Renal pelvis (tissue), 4 donors: ENCODE measurements around the gene L3MBTL1. TPM values are rescaled to one million over a fixed set of nuclear protein-coding genes. Genes with fewer than 3 reads are reported as not detected.

Experiments used
- DNase-seq: peaks from one replicate; pipeline ENCODE4 v3.0.0-alpha.2; 2013
- polyA plus RNA-seq, 3 donors: library from polyadenylated mRNA; unstranded; fragments of 120-200 nt; gene quantifications; one replicate each; pipeline ENCODE4 v1.2.1, GENCODE V29; 2013; ENCODE audit not compliant: insufficient read length in 3 of 3

L3MBTL1 gene
- polyA plus RNA-seq, 3 donors, result 12.3 to 27.8 (median 25.8) TPM

DNA sequence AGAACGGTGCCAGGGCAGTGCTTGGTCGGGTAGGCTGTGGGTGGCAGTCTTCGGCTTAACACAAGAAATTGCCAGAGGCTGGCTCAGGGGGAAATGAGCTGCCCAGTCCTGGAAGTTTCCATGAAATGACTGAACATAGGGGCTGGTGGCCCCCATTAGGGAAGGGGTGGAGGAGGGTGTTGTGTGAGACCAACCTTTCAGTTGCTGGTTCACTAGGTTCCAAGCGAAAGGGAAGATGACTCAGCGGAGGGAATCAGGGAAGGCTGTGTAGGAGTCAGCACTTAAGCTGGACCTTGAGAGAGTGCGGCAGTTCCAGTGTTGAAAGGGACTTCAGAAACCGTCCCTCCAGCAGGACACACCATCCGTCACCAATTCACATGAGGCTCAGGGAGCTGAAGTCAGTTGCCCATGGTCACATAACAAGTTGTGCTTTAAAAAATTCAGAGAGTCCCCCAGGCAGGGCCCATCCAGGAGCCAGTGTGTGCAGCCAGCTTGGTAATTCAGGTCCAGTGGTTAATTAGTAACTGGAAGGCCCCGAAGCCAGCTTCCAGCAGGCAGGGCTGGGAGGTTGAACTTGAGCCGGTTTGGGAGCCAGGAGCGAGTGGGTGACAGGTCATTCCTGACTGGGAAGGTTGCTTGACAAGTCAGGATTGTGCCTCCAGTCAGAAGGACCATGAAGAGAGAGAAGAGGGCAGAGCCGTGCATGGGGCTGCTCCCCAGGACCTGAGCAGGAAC lies 51.1 kb downstream of the L3MBTL1 start, which contains the start of gene SGK2:
SGK2 (plus strand) TSS at position 616 of the 735 bp plus-strand sequence. CDS start 7,469 bp downstream, outside the sequence.
- DNase-seq, result peak; percentile 83

DNA sequence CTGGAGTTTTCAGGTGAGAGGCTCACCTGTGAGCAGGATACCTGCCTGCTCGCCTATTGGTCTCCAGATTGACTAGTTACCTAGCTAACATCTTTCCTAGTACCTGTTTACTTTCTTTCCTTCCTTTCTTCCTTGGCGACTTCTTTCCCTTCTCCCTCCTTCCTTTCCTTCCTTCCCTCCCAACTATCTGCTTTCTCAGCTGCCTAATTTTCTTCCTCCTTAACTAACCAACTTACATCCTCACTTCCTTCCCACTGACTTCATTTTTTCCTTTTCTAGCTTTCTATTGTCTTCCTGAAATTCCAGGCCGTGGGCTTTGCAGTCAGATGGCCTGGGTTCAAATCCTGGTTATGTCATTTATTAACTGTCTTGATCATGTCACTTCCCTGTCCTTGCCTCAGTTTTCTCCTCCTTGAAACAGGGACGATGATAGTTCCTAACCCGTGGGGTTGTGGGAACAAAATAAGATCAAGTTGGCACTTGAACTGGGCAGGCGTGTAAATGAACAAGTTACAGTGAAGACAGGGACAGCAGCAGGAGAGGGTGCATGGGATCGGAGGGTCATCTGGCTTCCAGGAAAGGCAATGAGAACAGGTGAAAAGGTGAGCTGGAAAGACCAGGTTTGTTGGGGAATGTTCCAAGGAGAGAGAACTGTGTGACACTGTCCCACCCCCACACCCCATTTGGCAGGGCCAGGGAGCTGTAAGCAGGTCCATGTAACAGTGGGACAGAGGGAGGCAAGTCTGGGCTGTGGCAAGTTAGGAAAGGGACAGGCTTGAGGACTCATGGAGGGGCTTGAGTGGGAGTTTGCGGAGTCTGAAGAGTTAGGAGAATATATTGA lies 51.9 kb downstream of the L3MBTL1 start:
- DNase-seq, result no peak

GRCh38 chr20:43560974-43561373 lies 53.5 kb downstream of the L3MBTL1 start:
- DNase-seq, result no peak

DNA sequence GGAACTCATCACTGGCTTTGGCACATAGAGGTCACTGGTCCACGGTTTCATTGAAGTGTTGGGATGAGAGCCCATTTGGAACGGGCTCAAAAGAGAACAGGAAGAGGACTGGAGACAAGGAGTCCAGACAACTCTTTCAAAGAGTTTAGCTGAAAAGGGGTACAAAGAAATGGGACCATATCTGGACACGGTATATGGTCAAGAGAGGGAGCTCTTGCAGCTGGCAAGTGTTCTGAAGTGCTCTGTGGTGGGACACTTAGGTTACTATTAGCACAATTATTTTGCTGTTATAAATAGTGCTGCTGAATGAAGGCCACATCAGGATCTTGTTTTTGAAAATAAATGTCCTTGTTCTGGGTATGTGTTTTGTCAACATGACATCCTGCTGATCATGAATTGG lies 55.9 kb downstream of the L3MBTL1 start:
- no peak for DNase-seq

DNA sequence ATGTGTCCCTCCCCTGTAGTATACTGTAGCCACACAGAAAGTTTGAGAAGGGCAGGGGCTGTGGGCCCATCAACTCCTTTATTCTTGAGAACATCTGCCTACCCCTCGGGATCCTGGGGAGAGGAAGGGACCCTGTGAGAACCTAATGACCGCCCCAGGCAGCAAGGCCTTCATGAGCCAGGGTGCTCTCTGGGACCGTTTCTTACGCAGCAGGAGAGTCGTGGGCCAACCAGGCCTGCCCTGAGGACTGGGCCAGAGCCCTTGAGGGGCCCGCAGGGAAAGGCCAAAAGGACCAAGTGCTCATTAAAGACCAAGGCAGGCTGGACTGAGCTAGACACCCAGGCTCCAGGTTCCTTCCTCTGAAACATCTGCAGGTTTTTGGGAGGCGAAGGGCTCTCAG lies 56.5 kb downstream of the L3MBTL1 start:
- DNase-seq, result no peak

GRCh38 chr20:43564455-43564854 lies 57.0 kb downstream of the L3MBTL1 start:
- DNase-seq, result no peak

DNA sequence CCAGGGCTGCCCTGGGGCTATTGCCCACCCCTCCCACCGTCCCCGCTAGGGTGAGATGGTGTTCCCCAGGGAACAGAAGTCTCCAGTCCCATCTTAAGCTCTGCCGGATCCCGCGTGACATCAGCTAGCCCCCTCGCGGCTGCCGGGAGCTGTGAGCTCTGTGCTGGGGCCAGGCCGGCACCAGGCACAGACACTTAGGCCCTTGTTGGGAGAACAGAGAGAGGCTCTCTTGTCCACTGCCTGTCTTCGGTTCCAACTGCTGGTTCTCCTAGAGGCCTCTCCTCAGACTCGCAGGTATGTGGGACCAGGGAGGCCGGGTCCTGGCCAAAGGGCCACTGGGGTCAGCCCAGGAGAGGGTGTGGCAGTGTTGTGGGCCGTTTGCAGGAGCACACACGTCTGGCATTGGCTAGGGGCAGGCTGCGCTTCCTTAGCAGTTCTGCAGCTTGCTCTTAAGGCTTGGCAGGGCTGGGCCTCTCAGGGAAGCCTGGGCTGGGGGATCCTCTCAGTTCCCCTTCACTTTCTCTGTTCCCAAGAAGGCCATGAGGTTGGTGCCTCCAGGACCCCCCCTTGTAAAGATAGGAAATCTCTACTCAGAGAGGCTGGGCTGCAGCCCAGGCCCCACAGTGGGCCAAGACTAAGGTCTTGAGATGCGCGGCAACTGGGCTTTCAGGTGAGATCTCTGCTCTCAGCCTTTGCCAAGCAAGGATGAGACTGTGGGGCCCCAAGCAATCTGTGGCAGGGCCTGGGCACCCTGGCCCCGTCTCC lies 57.7 kb downstream of the L3MBTL1 start:
- no peak for DNase-seq

DNA sequence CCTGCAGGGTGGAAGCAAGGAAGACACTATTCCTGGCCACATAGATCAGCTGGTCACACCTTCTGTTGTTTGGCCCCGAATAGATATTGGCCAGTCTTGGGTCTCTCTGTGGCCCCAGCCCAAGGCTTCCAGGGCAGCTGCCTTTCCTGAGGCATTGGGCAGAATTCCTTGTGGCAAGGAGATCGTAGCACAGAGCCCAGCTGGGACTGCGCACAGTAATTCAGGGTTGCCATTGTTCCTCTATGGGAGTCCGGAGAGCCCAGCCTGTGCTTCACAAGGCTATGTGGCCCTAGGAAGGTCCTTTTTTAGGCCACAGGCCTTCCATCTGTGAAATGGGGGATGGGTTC lies 58.2 kb downstream of the L3MBTL1 start:
- DNase-seq, result no peak

GRCh38 chr20:43567477-43567876 lies 60.0 kb downstream of the L3MBTL1 start:
- no peak for DNase-seq

DNA sequence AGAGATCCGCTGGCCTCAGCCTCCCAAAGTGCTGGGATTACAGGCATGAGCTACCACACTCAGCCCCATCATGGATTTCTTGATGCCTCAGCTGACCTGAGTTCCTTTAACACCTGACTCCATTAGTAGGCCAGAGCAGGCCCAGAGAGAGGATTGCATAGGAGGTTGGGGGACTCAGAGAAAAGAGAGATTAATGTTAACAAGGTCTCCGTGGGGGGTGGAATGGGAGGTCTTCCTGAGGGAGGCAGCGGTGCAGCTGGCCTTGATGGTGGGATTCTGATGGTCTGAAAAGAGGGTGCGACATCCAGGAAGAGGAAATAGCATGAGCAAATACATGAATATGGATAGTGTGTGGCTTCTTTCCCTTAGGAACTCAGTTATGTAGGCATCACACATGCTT lies 61.2 kb downstream of the L3MBTL1 start:
- DNase-seq, result no peak

DNA sequence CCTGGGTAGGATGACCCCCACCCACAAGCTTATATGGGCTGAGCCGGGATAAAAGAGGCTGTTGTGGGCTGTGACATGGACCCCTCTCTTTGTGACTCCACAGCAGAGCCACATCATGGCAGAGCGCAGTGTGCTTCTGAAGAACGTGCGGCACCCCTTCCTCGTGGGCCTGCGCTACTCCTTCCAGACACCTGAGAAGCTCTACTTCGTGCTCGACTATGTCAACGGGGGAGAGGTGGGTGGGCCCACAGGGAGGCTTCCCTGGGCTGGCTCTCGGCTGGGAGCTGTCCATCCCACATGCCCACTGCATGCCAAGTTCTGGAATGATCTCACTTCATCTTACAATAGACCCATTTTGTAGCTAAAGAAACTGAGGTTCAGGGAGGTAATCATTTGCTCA lies 61.8 kb downstream of the L3MBTL1 start:
- DNase-seq, result no peak

DNA sequence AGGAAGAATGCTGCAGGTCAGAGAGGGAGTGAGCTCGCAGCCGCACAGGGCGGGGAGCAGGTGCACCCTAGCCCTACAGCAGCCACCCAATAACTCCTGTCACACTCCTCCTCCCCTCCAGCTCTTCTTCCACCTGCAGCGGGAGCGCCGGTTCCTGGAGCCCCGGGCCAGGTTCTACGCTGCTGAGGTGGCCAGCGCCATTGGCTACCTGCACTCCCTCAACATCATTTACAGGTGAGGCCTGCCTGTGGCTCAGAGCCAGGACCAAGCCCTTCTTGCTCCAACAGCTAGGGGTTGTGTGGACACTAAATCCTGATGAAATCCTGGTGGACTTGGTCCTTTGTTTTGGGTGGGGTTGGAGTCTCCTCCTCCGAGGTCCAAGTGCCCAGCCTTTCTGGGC lies 63.0 kb downstream of the L3MBTL1 start:
- DNase-seq, result no peak

DNA sequence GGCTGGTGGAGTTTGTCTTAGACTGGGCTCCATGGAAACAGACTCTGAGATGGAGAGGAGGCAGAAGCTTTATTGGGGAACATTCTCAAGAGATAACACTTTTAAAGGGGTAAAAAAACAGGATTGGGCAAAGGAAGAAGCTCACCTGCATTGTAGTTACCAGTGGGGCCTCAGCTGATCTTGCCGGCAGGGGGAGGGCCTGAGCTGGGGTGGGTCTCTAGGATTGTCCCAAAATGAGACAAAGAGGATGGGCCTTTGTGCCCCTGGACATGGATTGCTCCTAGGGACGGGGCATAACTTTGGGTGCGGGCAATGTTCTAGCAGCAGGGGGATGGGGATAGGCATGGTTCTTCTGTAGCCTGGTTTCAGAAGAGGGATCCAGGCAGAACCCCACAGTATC lies 63.8 kb downstream of the L3MBTL1 start:
- DNase-seq, result no peak

DNA sequence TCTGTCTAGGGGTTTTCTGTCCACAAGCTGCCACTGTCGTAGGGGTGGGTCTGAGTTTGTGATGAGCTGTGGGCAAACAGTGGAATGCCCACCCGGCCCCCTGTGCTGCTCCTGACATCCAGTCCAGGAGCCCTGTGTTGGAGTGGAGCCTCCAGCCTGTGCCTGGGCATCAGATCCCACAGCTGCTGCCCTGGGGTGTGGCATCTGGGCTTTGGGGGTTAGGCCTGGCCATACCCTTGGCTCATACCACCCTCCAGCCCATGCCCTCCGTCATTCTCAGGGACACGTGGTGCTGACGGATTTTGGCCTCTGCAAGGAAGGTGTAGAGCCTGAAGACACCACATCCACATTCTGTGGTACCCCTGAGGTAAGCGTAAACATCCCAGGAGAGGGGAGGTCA lies 64.3 kb downstream of the L3MBTL1 start:
- DNase-seq, result no peak

GRCh38 chr20:43572891-43573290 lies 65.4 kb downstream of the L3MBTL1 start:
- no peak for DNase-seq

- DNase-seq, result no peak
These were observed 68.6 kb downstream of the L3MBTL1 start for GRCh38 chr20:43576108-43576507.

- DNase-seq, result no peak
These were observed 72.6 kb downstream of the L3MBTL1 start for GRCh38 chr20:43579861-43580793.

- DNase-seq, result no peak
These were observed 75.8 kb downstream of the L3MBTL1 start for GRCh38 chr20:43583133-43583864.

- DNase-seq, result no peak
These were observed 76.5 kb downstream of the L3MBTL1 start for GRCh38 chr20:43583982-43584432.

DNA sequence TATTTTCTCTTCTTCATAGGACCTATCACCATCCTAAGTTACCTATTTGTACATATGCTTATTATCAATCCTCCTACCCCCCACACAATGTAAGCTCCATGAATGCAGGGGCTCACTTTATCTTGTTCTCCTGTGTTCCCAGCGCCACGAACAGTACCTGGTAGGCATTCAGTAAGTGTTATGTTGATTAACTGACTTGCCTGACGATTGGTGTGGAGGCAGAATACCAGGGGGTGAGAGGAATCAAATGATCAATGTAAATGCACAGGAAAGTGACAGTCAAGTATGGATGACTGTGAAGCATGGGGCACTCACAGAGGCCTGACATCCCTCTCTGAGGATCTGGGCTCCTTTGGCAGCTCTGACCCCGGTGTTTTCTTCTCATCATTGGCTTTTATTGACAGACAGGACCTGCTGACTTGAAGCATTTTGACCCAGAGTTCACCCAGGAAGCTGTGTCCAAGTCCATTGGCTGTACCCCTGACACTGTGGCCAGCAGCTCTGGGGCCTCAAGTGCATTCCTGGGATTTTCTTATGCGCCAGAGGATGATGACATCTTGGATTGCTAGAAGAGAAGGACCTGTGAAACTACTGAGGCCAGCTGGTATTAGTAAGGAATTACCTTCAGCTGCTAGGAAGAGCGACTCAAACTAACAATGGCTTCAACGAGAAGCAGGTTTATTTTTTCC lies 77.1 kb downstream of the L3MBTL1 start:
- no peak for DNase-seq
